IPS DF 19.7 (cell line): ENCODE data around the gene COASY.
"Not testable (repeated sequence)": the region's sequence is repeated elsewhere in the genome, so short reads cannot be mapped to it uniquely, and the experiment has no call there.

Source experiments
- DNase-seq: peaks from one replicate; pipeline ENCODE4 v3.0.0-alpha.2; 2013; ENCODE audit warnings: low read depth, low spot score

The COASY gene

GRCh38 chr17:42553161-42553818 lies 8.7 kb upstream of the COASY start:
- no peak for DNase-seq

GRCh38 chr17:42553866-42554249 lies 8.1 kb upstream of the COASY start:
- DNase-seq, result no peak

- DNase-seq, result no peak
Measured at GRCh38 chr17:42554250-42555121, 7.5 kb upstream of the COASY start.

GRCh38 chr17:42555122-42555622 lies 6.8 kb upstream of the COASY start:
- no peak for DNase-seq

GRCh38 chr17:42555961-42556617 lies 5.9 kb upstream of the COASY start:
- not testable (repeated sequence) for DNase-seq

GRCh38 chr17:42559075-42559474 lies 2.9 kb upstream of the COASY start:
- DNase-seq, result no peak

GRCh38 chr17:42560246-42560645 lies 1.7 kb upstream of the COASY start:
- no peak for DNase-seq

GRCh38 chr17:42562388-42563142 lies 617 bp downstream of the COASY start:
- no peak for DNase-seq

- no peak for DNase-seq
Measured at GRCh38 chr17:42563143-42563509, 1.2 kb downstream of the COASY start.

- no peak for DNase-seq
Measured at GRCh38 chr17:42563543-42563942, 1.6 kb downstream of the COASY start.

- no peak for DNase-seq
Measured at GRCh38 chr17:42563950-42564349, 2.0 kb downstream of the COASY start.

- DNase-seq, result no peak
Measured at GRCh38 chr17:42564815-42565522, 3.0 kb downstream of the COASY start.

GRCh38 chr17:42565523-42566214 lies 3.7 kb downstream of the COASY start:
- no peak for DNase-seq

GRCh38 chr17:42566215-42566882 lies 4.4 kb downstream of the COASY start:
- DNase-seq, result no peak

- DNase-seq, result no peak
Measured at GRCh38 chr17:42566883-42567573, 5.1 kb downstream of the COASY start, which contains the start of gene MLX. TSS of gene MLX (plus strand) at chr17:42567100. CDS start at chr17:42567125, 25 bp downstream.

- DNase-seq, result no peak
Measured at GRCh38 chr17:42568341-42569111, 6.6 kb downstream of the COASY start.

GRCh38 chr17:42571435-42572225 lies 9.7 kb downstream of the COASY start:
- DNase-seq, result no peak

GRCh38 chr17:42573095-42573494 lies 11.1 kb downstream of the COASY start:
- no peak for DNase-seq
